Cerebellar nuclear complex (tissue), 1 donor: ENCODE results near the gene PLXNA2.

Experiments used
- DNase-seq, 2 experiments: peaks; one replicate each; lab custom pipeline; 2025; lab: John Stamatoyannopoulos, UW

PLXNA2 gene

DNA sequence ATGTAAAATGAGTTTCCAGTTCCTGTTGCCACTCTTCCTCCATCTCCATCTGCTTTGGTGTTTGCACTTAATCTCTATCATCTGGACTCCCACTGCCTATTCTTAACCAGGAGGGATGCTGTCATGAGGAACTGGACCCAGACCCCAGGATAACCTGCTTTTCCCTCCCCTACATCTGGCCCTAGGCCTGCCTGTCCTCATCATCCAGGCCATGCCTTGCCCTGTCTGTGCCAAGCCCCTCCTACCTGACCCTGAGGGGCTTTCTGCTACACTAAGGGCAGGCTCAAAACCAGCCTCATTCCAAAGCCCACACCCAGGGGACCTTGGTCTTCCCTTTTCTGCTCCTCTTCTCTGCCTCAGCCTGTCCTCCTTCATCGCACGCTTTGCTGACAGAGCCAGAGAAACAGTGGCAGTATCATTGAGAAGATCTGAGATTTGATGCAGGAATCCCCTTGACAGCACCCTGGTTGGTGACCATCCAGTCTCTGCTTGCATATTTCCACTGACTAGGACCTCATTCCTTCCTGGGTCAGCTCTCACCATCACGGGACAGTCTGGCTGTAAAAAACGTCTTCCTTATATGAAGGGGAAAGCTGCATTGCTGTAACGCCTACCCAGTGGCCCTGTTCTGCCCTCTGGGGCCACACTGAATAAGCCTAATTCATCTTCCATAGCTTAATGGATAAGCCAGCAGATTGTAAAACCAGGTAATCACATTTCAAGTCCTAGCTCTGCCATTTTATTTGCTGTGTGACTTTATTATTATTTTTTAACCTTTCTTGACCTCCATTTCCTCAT is 38.8 kb downstream of the PLXNA2 start:
- DNase-seq, result no peak

DNA sequence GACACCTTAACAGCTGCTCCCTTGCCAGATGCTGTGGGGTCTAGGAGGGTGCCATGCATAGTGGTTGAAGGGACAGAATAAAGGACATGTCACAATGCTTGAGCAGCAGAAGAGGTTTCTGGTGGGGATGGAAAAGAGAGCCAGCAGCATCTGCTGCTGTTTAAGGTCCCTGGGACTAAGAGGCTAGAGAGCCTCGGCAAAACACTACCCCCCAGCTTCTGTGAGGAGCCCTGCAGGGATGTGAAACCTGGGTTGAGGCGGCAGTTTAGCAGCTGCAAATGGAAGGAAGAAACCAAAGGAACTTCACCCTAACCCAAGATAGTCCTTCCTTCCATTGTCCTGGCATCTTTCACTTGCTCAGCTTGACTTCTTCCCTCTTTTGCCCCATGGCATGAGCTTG is 39.4 kb downstream of the PLXNA2 start:
- no peak for DNase-seq

DNA sequence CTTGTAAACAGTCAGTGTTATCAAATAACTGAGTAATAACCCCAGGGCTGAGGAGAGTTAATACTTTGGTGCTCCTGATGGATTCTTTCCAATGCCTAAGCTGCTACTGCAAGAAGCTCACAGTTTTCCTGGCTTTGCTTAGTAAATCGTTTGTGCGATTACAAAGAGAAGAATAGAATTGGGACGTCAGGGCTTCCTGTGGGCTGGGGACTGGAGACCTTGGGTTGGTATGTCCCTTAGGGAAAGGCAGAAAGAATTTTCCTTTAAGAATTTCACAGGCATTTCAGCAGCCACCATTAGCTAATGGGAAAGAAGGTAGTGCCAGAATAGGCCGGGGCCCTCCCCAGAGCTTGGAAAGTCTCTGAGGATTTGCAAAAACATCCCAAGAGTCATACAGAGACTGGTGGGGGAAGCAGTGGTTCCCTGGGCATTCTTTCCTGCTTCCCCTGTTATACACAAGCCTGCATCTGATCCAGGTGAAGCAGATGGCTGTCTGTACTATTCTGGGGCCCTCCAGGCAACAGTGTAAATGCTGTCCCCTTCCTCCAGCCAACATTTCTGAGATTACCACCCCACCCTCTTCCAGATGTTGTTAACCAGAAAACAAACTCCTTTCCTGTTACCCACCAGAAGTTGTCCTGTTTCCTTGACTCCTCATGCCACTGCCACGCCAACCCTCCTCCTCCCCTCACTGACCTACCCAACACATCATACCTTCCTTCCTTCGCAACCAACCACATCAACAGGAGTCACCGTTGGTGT is 40.2 kb downstream of the PLXNA2 start:
- no peak for DNase-seq

DNA sequence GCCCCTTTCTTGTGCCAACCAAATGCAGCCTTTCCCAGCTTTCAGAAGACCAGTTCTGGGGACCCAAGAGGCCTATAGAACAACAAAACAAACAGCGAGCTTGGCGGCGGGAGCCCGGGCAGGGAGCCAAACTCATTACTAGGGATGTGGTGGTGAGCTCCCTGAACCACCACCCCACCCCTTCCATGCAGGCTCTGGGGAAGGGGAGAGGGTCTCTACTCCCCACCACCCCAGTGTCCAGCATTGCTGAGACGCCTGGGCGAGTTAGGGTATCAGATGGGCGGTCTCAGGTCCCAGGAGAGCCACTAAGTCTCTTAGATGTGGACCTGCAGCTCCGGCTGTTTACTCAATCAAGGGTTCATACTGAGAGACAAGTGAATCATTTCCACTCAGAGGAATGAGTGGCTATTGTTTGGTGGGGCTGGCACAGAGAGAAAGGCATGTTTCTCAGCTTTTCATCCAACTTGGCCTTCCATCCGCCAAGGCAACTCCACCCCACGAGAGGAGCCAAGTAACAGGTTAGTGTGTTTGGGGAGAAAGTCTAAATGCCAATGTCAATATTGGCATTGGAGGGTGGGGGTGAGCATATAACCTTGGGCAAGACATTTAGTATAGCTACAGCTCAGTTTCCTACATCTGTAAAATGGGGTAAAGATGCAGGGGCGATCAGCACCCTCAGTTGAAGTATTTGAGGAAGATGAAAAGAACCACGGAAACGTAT is 40.9 kb downstream of the PLXNA2 start:
- DNase-seq, result no peak

DNA sequence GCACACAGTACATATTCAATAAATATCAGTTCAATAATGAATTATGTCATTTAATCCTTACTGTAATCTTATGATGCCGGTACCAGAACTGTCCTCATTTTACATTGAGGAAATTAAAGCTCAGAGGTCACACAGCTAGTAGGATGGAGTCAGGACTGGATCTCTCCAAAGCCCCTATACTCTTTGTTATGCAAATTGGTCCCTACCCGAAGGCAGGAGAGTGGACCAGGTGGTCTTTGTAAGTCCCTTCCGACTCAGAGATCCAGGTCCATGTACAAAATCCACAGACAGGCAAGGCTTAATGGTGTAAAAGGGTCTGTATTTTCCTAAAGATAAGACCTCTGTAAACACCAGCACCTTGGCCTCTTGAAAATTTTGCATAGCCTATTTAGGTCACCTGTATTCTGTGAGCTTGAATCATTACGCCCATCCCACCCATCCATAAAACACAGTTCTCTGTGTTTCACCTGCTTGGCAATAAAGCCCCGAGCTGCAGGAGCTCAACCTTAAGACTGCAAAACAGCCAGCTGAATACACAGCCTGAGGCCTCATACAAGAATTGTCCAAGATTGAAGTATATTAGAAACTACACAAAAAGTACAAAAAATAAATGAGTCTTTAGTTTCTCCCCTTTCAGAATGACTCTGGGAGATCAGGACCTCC is 41.7 kb downstream of the PLXNA2 start:
- no peak for DNase-seq

DNA sequence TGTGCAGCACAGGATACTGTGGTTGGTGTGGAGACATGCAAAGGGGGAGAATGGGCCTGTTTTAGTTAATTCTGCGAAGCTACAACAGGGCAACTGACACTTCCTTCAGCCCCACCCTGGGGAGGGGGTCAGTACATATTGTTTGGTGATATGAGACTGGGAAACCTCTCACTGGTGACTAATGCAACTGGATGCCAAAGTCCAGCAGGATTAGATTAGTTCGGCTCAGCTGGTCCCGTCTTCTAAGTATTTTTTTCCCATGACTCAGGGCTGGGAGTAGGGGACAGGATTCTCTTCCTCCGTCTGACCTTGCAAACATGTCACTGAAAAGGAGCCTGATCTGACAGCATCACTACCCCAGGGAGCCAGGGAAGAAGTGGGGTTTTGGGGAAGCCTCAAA is 43.0 kb downstream of the PLXNA2 start:
- DNase-seq, result no peak

DNA sequence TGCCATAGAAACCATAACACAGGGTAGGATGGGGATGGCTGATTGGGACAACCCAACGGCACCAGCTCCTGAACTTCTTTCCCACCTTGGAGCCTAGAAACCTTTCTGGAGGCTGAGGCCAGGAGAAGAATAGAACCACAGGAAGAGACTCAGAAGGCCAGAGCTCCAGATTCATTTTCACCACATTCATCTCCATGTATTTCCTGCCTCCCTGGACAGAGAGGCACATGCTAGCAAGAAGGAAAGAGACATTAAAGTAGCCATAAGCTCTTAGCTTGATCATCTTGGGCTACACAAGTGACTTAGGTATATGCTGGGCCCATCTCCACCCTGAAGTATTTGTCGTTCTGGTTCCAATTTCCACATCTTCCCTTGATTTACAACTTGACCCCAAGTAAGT is 44.1 kb downstream of the PLXNA2 start:
- DNase-seq, result no peak

DNA sequence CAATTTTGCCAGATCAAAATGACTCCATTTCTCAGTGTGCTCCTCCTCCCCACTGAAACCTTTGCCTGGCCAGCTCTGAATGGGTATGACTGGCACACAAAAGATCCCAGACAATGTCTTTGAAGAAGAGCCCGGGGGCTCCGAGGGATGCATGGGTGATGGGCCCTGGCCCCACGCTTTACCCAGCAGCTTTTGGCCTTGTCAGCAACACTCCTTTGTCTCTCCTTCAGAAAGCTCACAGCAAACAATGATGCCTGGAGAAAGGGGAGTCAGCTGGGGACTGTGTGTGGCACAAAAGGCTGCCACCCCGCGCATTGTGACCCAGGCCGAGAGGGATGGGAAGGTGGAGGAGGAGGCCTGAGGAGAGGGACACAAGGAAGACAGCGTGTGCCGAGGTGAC is 45.9 kb downstream of the PLXNA2 start:
- DNase-seq, result no peak

DNA sequence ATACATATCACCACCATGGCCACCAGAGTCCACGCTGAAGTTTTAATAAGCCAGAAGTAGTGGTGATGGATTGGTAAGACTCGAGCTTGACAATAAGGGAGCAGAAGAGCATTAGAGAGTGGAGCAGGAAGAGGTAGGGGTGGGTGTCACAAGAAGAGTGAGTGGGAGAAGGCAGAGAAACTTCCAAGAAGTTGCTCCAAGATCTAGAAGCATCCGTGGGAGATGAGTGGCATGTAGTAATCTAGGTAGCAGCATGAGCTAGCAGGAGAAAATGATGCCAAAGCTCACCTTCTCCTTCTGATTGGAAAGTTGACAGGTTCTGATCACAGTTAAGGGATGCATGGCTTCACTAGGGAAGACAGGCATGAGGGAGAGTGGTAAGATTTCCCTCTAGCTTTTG is 49.2 kb downstream of the PLXNA2 start:
- DNase-seq, result no peak

DNA sequence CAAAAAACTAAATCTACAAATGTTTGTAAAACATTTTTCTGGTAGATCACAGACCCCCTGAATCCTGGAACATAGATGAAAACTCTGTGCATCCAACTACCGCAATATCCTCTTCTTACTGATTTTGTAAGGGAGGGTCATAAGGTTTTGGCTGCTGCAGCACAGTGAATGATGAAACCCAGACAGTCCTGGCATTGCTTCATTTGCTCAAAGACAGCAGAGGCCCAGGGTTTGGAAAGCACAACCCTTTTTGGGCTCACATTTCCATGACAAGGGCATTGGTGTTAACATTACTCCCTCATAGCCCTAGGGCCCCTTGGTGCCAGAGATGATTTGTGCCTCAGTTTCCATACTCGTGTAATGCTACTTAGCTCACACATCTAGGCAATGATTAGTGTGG is 51.2 kb downstream of the PLXNA2 start:
- DNase-seq, result no peak

DNA sequence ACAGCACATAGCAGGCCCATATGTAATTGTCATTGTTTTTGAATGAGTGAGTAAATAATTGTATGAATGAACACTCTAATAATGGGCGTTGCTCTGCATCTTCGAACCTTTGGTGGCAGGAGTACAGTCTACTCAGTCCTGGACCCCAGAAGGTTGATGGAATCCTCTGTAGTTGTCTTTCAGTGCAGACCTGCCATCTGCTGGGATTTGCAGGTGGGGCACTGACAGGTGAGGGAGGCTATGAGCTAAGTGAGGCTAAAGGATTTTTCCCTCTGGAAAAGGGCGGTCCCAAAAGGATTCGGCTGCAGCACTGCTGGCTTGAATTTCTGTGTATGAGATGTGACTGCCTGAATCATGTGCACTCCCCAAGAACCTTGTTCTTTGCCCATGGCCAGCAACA is 53.4 kb downstream of the PLXNA2 start:
- no peak for DNase-seq

DNA sequence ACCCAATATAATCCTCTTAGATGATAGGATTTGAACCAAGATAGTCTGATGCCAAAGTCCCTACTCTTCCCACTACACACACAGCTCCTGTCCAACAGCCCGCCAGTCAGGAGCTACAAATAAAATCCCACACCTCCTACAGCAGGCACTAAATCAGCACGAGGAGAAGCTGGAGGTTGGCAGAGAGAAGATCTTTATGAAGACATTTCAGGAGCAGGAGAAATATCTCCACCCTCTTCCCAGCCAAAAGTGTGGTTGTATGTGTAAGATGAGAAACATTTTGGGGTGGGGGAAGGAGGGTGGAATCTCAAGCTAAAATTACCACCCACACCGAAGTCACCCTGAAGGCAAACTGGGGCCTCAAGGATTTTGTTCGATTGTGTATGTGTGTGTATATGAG is 54.5 kb downstream of the PLXNA2 start:
- DNase-seq, result no peak

DNA sequence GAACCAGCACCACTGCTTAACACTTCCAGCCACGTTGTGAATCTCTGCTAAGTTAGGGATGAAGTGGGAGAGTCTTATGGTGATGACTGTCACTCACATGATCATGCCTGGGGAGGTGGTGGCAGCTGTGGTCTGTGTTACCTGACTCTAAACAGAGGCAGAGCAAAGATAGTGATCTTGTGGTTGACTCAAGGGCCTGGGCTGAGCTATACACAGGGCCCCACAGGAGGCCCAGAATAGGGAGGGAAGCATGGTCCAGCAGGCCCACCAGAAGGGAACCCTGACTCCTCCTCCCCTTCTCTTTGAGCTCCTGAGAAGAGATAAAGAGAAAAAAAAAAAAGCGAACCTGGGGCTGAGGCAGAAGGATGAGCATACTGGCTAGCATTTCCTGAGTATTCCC is 55.0 kb downstream of the PLXNA2 start:
- no peak for DNase-seq

DNA sequence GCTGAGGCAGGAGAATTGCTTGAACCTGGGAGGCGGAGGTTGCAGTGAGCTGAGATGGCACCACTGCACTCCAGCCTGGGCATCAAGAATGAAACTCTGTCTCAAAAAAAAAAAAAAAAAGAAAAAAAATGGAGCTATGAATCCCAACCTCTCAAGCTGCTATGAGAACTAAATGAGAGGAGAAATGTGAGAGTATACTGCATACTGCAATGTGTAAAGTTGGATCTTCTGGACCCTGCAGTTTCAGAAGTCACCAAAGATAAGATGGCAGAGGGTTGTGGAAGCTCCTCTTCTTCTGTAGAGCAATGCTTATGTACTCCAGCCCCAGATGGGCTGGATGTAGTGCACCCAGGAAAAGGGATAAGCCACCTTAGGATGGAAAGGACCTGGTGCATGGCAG is 55.6 kb downstream of the PLXNA2 start:
- no peak for DNase-seq

DNA sequence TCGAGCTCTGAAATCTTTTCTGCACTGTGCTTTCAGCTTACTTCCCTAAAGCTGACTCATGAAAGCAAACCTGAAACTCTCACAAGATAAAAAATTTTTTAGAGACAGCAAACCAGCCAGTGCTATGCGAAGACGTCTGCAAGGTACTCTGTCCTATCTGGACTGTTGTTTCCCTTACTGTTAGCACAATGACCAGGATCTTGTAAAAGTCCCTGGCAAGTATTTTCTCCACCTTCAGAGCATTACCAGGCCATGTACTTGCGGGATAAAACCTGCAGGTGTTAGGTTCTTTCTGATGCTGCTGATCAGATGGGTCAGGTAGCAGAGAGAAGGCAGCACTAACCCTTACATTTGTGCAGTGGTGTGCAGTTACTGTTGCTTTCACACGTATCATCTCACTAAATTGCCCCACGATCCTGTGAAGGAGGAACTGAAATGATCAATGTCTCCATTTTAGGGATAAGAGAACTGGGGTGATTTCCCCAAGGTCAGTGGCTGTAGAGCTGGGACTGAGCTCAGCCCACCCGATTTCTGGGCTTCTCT is 56.6 kb downstream of the PLXNA2 start:
- DNase-seq, result no peak

DNA sequence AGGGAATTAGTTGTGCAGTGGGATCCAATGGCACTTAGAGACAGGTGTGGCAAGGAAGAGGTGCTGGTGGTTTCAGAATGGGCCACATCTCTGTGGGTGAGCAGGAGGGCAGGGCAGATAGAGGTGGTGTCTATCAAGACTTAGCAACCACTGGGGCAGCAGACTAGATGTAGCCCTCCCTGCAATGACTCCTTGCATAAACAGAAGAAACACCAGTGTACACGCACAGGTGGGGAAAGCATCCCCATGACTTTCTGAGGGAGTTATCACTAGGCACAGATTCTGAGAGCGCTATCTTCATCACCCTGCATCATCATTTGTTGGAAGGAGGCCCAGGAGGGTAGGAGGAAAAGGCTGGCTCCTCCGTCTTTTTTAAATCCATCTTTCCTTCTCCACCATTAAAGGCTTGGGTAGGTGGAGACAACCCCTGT is 58.4 kb downstream of the PLXNA2 start:
- no peak for DNase-seq

DNA sequence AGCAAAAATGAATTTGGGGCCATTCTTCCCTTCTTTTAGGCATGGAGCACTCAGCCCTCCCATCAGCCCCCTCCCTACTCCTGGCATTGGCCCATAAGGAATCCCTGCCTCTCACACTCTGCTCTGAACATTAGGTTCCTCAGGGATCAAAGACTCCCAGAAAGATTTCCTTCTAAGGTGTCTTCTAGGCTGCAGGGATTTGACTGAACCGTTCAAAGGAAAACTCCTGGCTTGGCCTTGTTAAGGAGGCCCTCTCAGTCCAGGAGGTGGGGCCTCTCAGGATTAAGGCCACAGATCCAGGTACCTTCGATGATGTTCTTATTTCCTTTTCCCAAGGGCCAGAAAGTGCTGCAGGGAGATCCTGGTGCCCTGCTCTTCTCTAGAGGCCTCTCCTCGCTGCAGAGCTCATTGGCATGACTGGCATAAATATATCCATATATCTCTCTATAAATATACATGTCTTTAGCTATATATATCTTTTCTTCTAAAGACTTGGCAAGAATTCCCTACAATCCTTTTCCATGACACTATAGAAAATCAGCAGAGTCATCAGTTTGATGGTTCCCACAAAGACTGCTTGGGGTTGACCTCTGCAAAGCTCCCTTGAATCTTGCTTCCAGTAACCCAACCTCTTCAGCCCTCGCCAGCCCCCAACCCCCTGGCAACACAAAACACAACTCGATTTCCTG is 59.1 kb downstream of the PLXNA2 start:
- DNase-seq, result no peak

DNA sequence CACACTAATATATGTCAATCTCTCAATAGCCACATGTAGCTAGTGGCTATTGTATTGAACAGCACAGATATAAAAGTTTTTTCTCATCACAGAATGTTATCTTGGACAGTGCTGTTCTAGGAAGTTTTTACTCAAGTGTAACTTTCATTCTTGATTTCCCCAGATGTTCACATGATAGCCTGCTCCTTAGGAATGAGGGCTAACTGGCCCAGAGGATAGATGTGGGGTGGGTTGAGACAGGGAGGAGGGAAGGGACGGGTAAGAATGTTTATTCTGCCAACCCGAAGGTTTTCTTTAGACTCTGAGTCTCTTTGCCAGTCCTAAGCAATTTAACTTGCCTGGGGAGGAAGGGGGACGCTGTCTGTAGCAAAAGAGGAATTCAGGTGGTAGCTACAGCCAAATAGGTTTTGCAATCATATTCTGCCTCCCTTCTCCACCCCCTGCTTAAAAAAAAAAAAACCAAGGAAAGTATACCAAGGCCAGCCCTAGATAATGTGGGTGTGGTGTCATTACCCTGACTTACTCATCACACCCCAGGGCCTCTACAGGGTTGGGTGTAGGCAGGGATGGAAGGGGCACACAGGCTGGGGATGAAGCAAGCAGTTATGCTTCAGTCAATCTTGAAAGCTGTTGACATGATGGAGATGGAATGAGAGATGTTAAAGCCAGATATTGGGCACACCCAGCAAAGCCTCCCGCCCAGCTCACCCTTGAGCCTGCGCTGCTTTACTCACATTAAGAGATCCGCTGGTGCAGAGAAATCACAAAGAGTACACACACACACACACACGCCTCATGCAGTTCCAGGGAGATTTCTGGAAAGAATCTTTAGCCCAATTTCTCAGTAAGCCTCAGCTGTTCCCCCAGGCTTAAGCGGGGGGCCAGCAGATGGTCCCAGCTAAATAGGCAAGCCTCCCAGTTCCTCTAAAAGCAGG is 59.9 kb downstream of the PLXNA2 start:
- DNase-seq, result peak in 1 of 2 experiments; percentile 35

DNA sequence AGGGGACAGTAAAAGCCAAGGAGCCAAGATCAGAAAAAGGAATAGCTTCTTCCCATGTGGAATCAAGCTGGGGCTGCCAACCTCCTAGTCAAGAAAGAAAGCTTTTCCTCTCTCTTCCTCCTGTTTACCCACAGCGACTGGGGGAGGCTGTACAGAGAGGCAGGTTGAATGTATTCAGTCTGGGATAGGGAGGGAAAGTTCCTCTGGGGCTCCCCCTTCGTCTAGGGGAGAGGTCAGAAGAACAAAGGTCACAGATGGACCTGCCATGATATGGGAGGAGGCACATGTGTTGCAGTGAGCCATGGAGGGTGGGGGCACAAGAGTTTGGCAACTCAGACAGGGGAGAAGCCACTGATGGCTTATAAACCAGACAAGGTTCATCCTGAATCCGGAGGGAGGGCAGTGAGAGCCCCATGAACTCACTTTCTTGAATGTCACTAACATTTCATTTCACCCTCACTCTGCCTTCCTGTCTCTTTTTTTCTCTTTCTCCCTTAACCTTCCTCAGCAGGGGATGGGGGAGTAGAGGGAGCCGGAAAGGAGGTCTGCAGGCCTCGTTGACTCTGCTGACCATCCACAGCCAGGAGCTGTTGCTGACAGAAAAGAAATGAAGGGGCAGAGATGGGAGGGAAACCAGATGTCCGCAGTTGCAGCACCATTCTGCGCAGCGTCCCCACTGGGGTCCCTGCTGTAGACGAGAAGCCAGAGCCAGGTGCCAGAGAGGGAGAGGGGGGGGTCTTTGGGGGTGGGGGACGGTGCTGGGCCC is 61.1 kb downstream of the PLXNA2 start:
- DNase-seq, result no peak

DNA sequence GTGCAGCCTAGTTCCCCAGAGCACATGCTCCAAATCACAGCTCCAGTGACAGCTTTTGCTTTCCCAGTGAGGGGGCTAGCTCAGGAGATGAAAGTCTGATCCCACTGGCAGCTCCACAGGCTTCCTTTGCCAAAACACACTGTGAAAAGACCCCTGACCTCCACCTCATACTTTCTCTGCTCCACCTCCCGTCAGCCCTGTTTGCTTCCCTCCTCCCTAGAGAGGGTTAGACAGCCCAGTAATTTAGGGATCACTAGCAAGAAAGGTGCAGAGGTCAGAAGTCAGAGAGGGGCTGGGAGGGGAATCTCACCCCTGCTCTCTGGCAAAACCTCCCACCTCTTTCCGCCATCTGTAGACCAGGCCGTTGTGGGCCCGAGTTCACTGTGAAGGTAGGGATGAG is 62.8 kb downstream of the PLXNA2 start:
- no peak for DNase-seq
